ENCODE measurements around the gene RAN.
"Not testable (repeated sequence)": the region's sequence is repeated elsewhere in the genome, so short reads cannot be mapped to it uniquely, and the experiment has no call there.

Gene RAN

GRCh38 chr12:130860311-130860710 lies 11.6 kb upstream of the RAN start:
- Histone ChIP-seq H3K27me3 (no peaks in the 10 kb centered on the region), H3K4me1 (no peaks in the 10 kb centered on the region), H3K4me2 (no peak overlapping the region), H3K4me3 (no peak overlapping the region), H3K27ac (no peak overlapping the region), H4K20me1 (no peaks in the 10 kb centered on the region), H3K36me3 (no peaks in the 10 kb centered on the region), H3K9me3 (replicated peaks in 1 of 11) (peaks cover 13 to 24% (median 16%) of the 10 kb centered on the region in 11 experiments), H3K9ac (no peak overlapping the region)
- TF ChIP-seq Cebpa-rat (IDR thresholded peaks at IDR 0.05): no peak

DNA sequence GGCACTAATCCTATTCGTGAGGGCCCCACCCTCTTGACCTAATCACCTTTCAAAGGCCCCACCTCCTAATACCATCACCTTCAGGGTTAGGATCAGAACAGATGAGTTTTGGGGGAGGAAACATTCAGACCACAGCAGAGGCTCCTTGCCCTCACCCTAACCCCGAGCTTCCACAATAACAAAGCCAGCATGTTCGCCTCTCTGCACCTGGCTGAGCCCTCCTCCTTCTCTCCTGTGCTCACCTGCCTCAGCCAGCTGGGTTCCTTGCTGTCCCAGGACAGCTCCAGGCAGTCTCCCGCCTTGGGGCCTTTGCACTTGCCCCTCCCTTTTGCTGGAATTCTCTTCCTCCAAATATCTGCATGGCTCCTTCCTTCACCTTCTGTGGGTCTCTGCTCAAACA lies 9.7 kb upstream of the RAN start:
- H3K27ac ChIP-seq: no peak overlapping the region
- TF ChIP-seq Cebpa-rat (IDR thresholded peaks at IDR 0.05): no peak

DNA sequence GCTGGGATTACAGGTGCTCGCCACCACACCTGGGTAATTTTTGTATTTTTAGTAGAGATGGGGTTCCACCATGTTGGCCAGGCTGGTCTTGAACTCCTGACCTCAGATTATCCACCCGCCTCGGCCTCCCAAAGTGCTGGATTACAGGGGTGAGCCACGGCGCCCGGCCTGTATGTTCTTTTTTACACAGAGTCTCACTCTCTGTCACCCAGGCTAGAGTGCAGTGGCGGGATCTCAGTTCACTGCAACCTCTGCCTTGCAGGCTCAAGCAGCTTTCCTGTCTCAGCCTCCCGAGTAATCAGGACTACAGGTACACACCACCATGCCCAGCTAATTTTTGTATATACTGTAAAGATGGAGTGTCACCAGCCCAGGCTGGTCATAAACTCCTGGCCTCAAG lies 9.1 kb upstream of the RAN start:
- peaks cover 2 to 13% (median 6%) of the 10 kb centered on the region in 11 experiments; a peak in 21 of 22 replicates for H3K9me3 ChIP-seq (replicated peaks in 1 of 11)
- H3K4me1 ChIP-seq, H3K4me2 ChIP-seq, H3K4me3 ChIP-seq, H3K36me3 ChIP-seq, H3K27ac ChIP-seq, H3K27me3 ChIP-seq, H3K9ac ChIP-seq, H4K20me1 ChIP-seq: not testable (repeated sequence)

More for the DNA sequence above, 9.7 kb upstream of the RAN start:
- no peaks in the 10 kb centered on the region for H3K4me1 ChIP-seq
- H3K9ac ChIP-seq: no peak overlapping the region
- H4K20me1 ChIP-seq: no peaks in the 10 kb centered on the region
- H3K4me3 ChIP-seq: no peak overlapping the region
- no peak overlapping the region for H3K4me2 ChIP-seq
- H3K9me3 ChIP-seq (replicated peaks in 1 of 11): peaks cover 8 to 19% (median 10%) of the 10 kb centered on the region in 11 experiments
- no peaks in the 10 kb centered on the region for H3K36me3 ChIP-seq
- no peaks in the 10 kb centered on the region for H3K27me3 ChIP-seq

GRCh38 chr12:130863298-130863697 lies 8.6 kb upstream of the RAN start:
- Histone ChIP-seq H3K9ac (no peak overlapping the region), H3K9me3 (replicated peaks in 1 of 11) (peaks cover 0 to 8% (median under 1%) of the 10 kb centered on the region in 11 experiments; a peak in 4 of 22 replicates), H3K4me2 (no peak overlapping the region), H3K27me3 (no peaks in the 10 kb centered on the region), H4K20me1 (no peaks in the 10 kb centered on the region), H3K4me1 (no peaks in the 10 kb centered on the region), H3K27ac (no peak overlapping the region), H3K36me3 (no peaks in the 10 kb centered on the region), H3K4me3 (no peak overlapping the region)
- peak in 2 of 11 experiments; percentile 9 to 49; a peak in 1 of 22 replicates for TF ChIP-seq Cebpa-rat (IDR thresholded peaks at IDR 0.05)

- H3K36me3 ChIP-seq: peaks cover 7 to 11% (median 9%) of the 10 kb centered on the region in 11 experiments; a peak in 21 of 22 replicates
- peaks cover 3 to 13% (median 9%) of the 10 kb centered on the region in 11 experiments; a peak in 16 of 22 replicates for H4K20me1 ChIP-seq
- no peak overlapping the region for H3K9ac ChIP-seq
- H3K27ac ChIP-seq: no peak overlapping the region
- H3K9me3 ChIP-seq (replicated peaks in 1 of 11): peaks cover 0 to 7% (median 0%) of the 10 kb centered on the region in 11 experiments; a peak in 2 of 22 replicates
- H3K27me3 ChIP-seq: no peaks in the 10 kb centered on the region
- no peak overlapping the region for H3K4me2 ChIP-seq
- H3K4me1 ChIP-seq: peaks cover 10 to 14% (median 12%) of the 10 kb centered on the region in 10 experiments
- H3K4me3 ChIP-seq: no peak overlapping the region
- no peak for TF ChIP-seq Cebpa-rat (IDR thresholded peaks at IDR 0.05)
Measured at GRCh38 chr12:130868412-130868811, 3.5 kb upstream of the RAN start.

DNA sequence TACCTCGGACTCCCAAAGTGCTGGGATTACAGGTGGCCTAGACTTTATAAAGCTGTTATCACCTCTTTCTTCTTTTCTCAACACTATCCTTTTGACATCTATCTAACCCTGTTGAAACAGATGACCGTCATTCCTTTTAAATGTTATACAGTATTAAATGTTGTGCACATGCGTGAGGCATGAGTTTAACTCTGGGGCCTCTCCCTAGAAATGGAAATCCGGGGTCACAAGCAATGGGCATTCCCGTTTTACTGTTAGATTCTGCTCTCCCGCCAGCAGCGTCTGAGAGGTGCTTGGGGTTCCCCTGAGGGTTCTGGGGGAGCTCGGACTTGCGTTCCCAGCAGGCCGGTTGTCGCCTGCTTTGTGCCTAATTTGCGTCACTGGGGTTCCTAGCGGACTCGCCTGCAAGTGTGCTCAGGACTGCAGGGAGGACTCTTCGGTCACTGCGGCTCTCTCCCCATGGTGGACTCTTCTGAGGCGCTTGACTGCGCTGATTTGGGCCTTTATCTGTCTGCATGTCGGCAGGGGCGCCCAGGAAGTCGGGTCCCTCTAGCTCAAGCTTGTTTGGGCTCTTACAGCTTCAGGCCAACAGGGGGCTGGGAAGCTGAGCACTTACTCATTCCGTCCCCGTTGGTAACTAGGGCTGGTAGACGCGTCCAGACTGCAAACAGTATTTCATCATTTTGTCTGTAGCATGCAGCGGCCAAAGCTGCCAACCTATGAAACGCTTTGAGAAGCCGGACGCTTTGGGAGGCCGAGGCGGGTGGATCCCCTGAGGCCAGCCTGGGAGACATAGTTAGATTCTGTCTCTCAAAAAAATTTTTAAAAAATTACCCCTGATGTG lies 1.2 kb upstream of the RAN start:
- Histone ChIP-seq H3K9me3 (replicated peaks in 1 of 11) (peaks cover 0 to 7% (median 0%) of the 10 kb centered on the region in 11 experiments; a peak in 2 of 22 replicates), H3K4me1 (peaks cover 32 to 36% (median 34%) of the 10 kb centered on the region in 10 experiments), H3K9ac (peak overlapping the region; percentile 84 to 99 (median 97)), H4K20me1 (peaks cover 26 to 36% (median 32%) of the 10 kb centered on the region in 11 experiments; a peak in 21 of 22 replicates), H3K4me3 (peak overlapping the region; percentile 57 to 99 (median 91)), H3K27ac (peak overlapping the region; percentile 74 to 99 (median 97)), H3K36me3 (peaks cover 29 to 33% (median 32%) of the 10 kb centered on the region in 11 experiments), H3K27me3 (no peaks in the 10 kb centered on the region), H3K4me2 (peak overlapping the region; percentile 75 to 97 (median 88))
- TF ChIP-seq Cebpa-rat (IDR thresholded peaks at IDR 0.05): peak in 2 of 11 experiments; percentile 33 to 67; a peak in 4 of 22 replicates

DNA sequence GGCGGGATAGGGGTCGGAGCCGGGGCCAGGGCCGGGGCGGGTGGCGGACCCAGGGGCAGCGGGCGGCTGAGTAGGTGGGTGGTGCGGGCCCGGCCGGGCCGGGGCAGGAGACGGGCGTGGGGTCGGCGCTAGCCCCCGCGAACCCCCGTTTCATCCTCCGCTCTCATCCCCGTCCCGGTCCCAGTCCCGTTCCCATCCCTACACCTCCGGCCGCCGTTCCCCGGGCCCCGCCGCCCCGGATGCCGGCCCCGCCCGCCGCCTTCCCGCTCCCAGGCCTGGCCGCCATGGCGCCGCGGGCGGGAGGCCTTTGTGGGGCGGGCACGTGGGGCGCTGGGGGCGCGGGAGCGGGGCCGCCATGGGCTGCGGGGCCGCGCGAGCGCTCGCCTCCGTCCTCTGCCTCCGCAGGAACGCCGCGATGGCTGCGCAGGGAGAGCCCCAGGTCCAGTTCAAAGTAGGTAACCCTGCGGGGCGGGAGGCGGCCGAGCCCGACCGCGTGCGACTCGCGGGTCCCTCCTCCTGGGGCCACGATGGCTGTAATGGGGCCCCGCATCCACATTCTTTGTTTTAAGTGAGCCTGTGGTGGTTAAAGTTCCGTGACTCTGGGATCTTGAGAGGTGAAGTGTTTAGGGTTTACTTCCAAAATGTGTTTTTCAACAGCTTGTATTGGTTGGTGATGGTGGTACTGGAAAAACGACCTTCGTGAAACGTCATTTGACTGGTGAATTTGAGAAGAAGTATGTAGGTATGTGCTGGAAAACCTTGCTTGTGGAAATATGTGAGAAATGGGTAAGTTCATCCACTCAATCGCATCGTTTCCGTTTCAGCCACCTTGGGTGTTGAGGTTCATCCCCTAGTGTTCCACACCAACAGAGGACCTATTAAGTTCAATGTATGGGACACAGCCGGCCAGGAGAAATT lies 572 bp downstream of the RAN start:
- peak overlapping the region; percentile 85 to 99 (median 91) for H3K4me3 ChIP-seq
- TF ChIP-seq Cebpa-rat (IDR thresholded peaks at IDR 0.05): no peak
- peak overlapping the region; percentile 81 to 99 (median 97) for H3K27ac ChIP-seq
- H4K20me1 ChIP-seq: peaks cover 42 to 54% (median 49%) of the 10 kb centered on the region in 11 experiments
- peak overlapping the region; percentile 93 to 99 (median 97) for H3K9ac ChIP-seq
- H3K4me2 ChIP-seq: peak overlapping the region; percentile 86 to 99 (median 92)
- H3K4me1 ChIP-seq: peaks cover 40 to 52% (median 45%) of the 10 kb centered on the region in 10 experiments
- H3K27me3 ChIP-seq: no peaks in the 10 kb centered on the region
- peaks cover 0 to 4% (median 0%) of the 10 kb centered on the region in 11 experiments; a peak in 2 of 22 replicates for H3K9me3 ChIP-seq (replicated peaks in 1 of 11)
- peaks cover 46 to 51% (median 50%) of the 10 kb centered on the region in 11 experiments for H3K36me3 ChIP-seq

DNA sequence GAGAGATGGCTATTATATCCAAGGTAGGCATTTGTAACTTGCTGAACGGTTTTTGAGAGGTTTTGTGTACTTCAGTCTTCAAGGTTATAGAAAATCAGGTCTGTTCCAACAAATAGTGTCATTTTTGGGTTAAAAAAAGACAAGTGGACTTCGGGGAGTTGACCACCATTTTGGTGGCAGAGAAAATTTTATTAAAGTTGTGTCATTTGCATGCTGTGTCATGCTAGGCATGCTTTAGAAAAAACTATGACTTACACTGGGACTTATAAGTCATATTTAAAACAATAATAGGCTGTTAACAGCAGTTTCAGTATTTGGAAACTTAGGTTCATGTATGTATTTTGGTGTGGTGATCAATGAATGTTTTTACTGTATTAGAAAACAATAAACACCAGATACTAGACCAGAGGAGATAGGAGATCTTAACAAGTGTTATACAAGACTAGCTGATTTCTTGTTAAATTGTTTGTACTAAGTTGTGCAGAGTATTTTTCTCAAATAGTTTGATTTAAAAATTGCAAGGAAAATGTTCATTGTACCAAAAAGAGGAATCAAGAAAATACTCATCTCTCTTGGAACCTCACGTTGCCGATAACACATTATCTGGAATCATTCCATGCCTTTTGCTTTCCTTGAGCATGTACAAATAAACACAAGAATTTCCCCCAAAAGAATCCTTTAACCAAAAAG lies 1.4 kb downstream of the RAN start:
- peak overlapping the region; percentile 86 to 99 (median 92) for H3K4me2 ChIP-seq
- peaks cover 49 to 59% (median 54%) of the 10 kb centered on the region in 11 experiments for H3K36me3 ChIP-seq
- peak overlapping the region; percentile 93 to 99 (median 97) for H3K9ac ChIP-seq
- peak overlapping the region; percentile 81 to 99 (median 97); a peak in 21 of 22 replicates for H3K27ac ChIP-seq
- no peaks in the 10 kb centered on the region for H3K27me3 ChIP-seq
- H3K4me3 ChIP-seq: peak overlapping the region; percentile 85 to 99 (median 91)
- H4K20me1 ChIP-seq: peaks cover 50 to 62% (median 58%) of the 10 kb centered on the region in 11 experiments
- peaks cover 40 to 57% (median 49%) of the 10 kb centered on the region in 10 experiments for H3K4me1 ChIP-seq
- TF ChIP-seq Cebpa-rat (IDR thresholded peaks at IDR 0.05): no peak
- H3K9me3 ChIP-seq (replicated peaks in 1 of 11): no peaks in the 10 kb centered on the region

Data from BLaER1 treated with 17β-estradiol and CSF1 and Interleukin-3, amounts not matched to agents 10 nM and 100 nM (cell line).